HCT116 (cell line): ENCODE data around the gene FNDC3B. TPM values are rescaled to one million over a fixed set of nuclear protein-coding genes. Genes with fewer than 3 reads are reported as not detected.

Source experiments
- ATAC-seq: fragments of 200-7000 bp; cut with Tn5 transposase; 2 replicates; pipeline ENCODE4 v1.9.1; 2020; ENCODE audit warnings: mild to moderate bottlenecking, moderate library complexity
- BruUV-seq: library from RNA; stranded (reverse); fragments of 400-500 nt; replicated peaks from 2 replicates; lab custom pipeline; 2021; lab: Mats Ljungman, UMichigan
- CTCF ChIA-PET: fragments of 300-600 bp; sonication (Branson Sonifier 250); formaldehyde crosslinking; loops from one replicate; lab custom pipeline; 2021; ENCODE audit warnings: antibody characterized with exemption; lab: Charles Lee
- POLR2A ChIA-PET: fragments of 300-600, 350-600 bp; sonication (Branson Sonifier 250); formaldehyde crosslinking; loops from one replicate; lab custom pipeline; 2021; ENCODE audit warnings: antibody characterized with exemption; lab: Charles Lee
- RAD21 ChIA-PET, 2 experiments: fragments of 300-600 bp; sonication (Branson Sonifier 250); formaldehyde crosslinking; loops; one replicate each; lab custom pipeline; 2023; ENCODE audit warnings: low total read pairs in 2 of 2; ENCODE audit not compliant: uncharacterized antibody in 2 of 2, unreplicated experiment in 2 of 2, low non-redundant PET in 1 of 2; lab: Charles Lee
- DNase-seq: peaks from one replicate; pipeline ENCODE4 v3.0.0-alpha.2; 2010; ENCODE audit warnings: low read depth, low spot score
- H2AFZ ChIP-seq: fragments of 200-600 bp; shearing (Covaris generic), sonication (generic); 2 replicates; pipeline ENCODE4 v1.6.1; 2017; ENCODE audit warnings: low read depth, mixed run types, mixed read lengths, antibody characterized with exemption, low read length; ENCODE audit not compliant: poor library complexity, severe bottlenecking
- H3K27ac ChIP-seq: 2 replicates; pipeline ENCODE4 v1.5.1; 2012; ENCODE audit warnings: low read depth, low read length
- H3K27me3 ChIP-seq: fragments of 200-600 bp; sonication (generic); 2 replicates; pipeline ENCODE4 v1.6.1; 2016; ENCODE audit warnings: mixed run types, low read length, mixed read lengths; ENCODE audit not compliant: insufficient read depth
- H3K36me3 ChIP-seq, 2 experiments: fragments of 200-500 bp in 1 of 2; fragments of 200-600 bp in 1 of 2; sonication (Bioruptor generic) in 1 of 2; sonication (generic) in 1 of 2; 2 replicates each; pipeline versions ENCODE4 v1.5.1 to v1.6.1; 2014 to 2016; ENCODE audit warnings: low read length in 2 of 2, inconsistent platforms in 1 of 2, mixed read lengths in 1 of 2, mixed run types in 1 of 2; ENCODE audit not compliant: insufficient read depth in 2 of 2, control insufficient read depth in 1 of 2
- H3K4me1 ChIP-seq, 2 experiments: fragments of 200-600 bp in 1 of 2; sonication (generic) in 1 of 2; 2 replicates each; pipeline versions ENCODE4 v1.5.1 to v1.6.1; 2012 to 2017; ENCODE audit warnings: low read length in 2 of 2, inconsistent platforms in 1 of 2, mild to moderate bottlenecking in 1 of 2, mixed read lengths in 1 of 2, mixed run types in 1 of 2, moderate library complexity in 1 of 2; ENCODE audit not compliant: insufficient read depth in 2 of 2, control insufficient read depth in 1 of 2
- H3K4me2 ChIP-seq: fragments of 200-600 bp; sonication (generic); 2 replicates; pipeline ENCODE4 v1.6.1; 2017; ENCODE audit warnings: mixed run types, low read length, mixed read lengths
- H3K4me3 ChIP-seq, 2 experiments: fragments of 200-600 bp in 1 of 2; sonication (generic) in 1 of 2; replicated peaks in 1 of 2; 2 replicates each; pipeline ENCODE4 v1.5.1; 2011 to 2016; ENCODE audit warnings: low read length in 2 of 2, control low read depth in 1 of 2, low read depth in 1 of 2, mild to moderate bottlenecking in 1 of 2, mixed read lengths in 1 of 2, mixed run types in 1 of 2
- H3K79me2 ChIP-seq: fragments of 200-600 bp; sonication (generic); 2 replicates; pipeline ENCODE4 v1.6.1; 2017; ENCODE audit warnings: mild to moderate bottlenecking, mixed run types, low read length, moderate library complexity, mixed read lengths; ENCODE audit not compliant: insufficient read depth
- H3K9ac ChIP-seq: fragments of 200-600 bp; sonication (generic); 2 replicates; pipeline ENCODE4 v1.6.1; 2016; ENCODE audit warnings: low read length, mixed read lengths
- H3K9me2 ChIP-seq: fragments of 200-600 bp; sonication (generic), shearing (Covaris generic); 2 replicates; pipeline ENCODE4 v1.6.1; 2017; ENCODE audit warnings: mixed run types, mild to moderate bottlenecking, moderate library complexity; ENCODE audit not compliant: insufficient read depth
- H3K9me3 ChIP-seq, 2 experiments: fragments of 200-500 bp in 1 of 2; fragments of 200-600 bp in 1 of 2; sonication (Bioruptor generic) in 1 of 2; sonication (generic) in 1 of 2; 2 replicates each; pipeline ENCODE4 v1.6.1; 2014 to 2017; ENCODE audit warnings: low read length in 2 of 2, mixed read lengths in 2 of 2, inconsistent platforms in 1 of 2, low read depth in 1 of 2, mild to moderate bottlenecking in 1 of 2, mixed run types in 1 of 2, moderate library complexity in 1 of 2; ENCODE audit not compliant: control insufficient read depth in 1 of 2, insufficient read depth in 1 of 2
- H4K20me1 ChIP-seq: fragments of 200-600 bp; sonication (generic), shearing (Covaris generic); 2 replicates; pipeline ENCODE4 v1.6.1; 2017; ENCODE audit warnings: mixed run types, mild to moderate bottlenecking, moderate library complexity; ENCODE audit not compliant: insufficient read depth
- ATF3 ChIP-seq: IDR thresholded peaks from 2 replicates; pipeline ENCODE4 v1.6.1; 2012
- CBX3 ChIP-seq: IDR thresholded peaks from 2 replicates; pipeline ENCODE4 v1.6.1; 2012; ENCODE audit warnings: low read depth
- CEBPB ChIP-seq: IDR thresholded peaks from 2 replicates; pipeline ENCODE4 v1.6.1; 2012; ENCODE audit warnings: low read depth
- ELF1 ChIP-seq: IDR thresholded peaks from 2 replicates; pipeline ENCODE4 v1.6.1; 2012; ENCODE audit warnings: low read depth, borderline replicate concordance
- EZH2 ChIP-seq: fragments of 200-600 bp; sonication (generic); IDR thresholded peaks from 2 replicates; pipeline ENCODE4 v1.6.1; 2017; ENCODE audit warnings: antibody characterized with exemption, mixed run types
- JUND ChIP-seq: IDR thresholded peaks from 2 replicates; pipeline ENCODE4 v1.6.1; 2012
- MAX ChIP-seq: IDR thresholded peaks from 2 replicates; pipeline ENCODE4 v1.6.1; 2012
- POLR2A ChIP-seq: IDR thresholded peaks from 2 replicates; pipeline ENCODE4 v1.7.0; 2011; ENCODE audit warnings: borderline replicate concordance; ENCODE audit not compliant: insufficient read depth, insufficient read length; ENCODE audit errors: extremely low read depth
- REST ChIP-seq: IDR thresholded peaks from 2 replicates; pipeline ENCODE4 v1.6.1; 2012; ENCODE audit warnings: low read depth
- YY1 ChIP-seq: IDR thresholded peaks from 2 replicates; pipeline ENCODE4 v1.6.1; 2011; ENCODE audit warnings: low read length, low read depth, moderate library complexity, mild to moderate bottlenecking; ENCODE audit not compliant: insufficient replicate concordance; ENCODE audit errors: extremely low read depth
- ZBTB33 ChIP-seq: IDR thresholded peaks from 2 replicates; pipeline ENCODE4 v1.6.1; 2011; ENCODE audit warnings: mild to moderate bottlenecking, low read length, moderate library complexity; ENCODE audit not compliant: insufficient replicate concordance; ENCODE audit errors: extremely low read depth
- intact Hi-C: fragments of 100-400 bp; cut with micrococcal nuclease; formaldehyde crosslinking; loops from 2 replicates; pipeline ENCODE4 v1.10.0; 2022
- total RNA-seq: library from RNA; stranded (reverse); gene quantifications from one replicate; pipeline ENCODE4 v1.2.1, GENCODE V29; 2021; ENCODE audit not compliant: unreplicated experiment

FNDC3B gene
- total RNA-seq, 1 experiment from 2014 or later: 45.7 TPM

GRCh38 chr3:172441581-172441980 is 402.2 kb downstream of the FNDC3B start:
- no peak overlapping the region for H2AFZ ChIP-seq
- RAD21 ChIA-PET: no interaction called here
- H3K36me3 ChIP-seq: no peaks in the 10 kb centered on the region
- H3K4me2 ChIP-seq: no peak overlapping the region
- DNase-seq: no peak
- intact Hi-C loops: no loop called here
- no peak overlapping the region for H3K9ac ChIP-seq
- H3K27me3 ChIP-seq: no peaks in the 10 kb centered on the region
- POLR2A ChIA-PET: no interaction called here
- CTCF ChIA-PET: no interaction called here
- no peak for ATAC-seq
- H4K20me1 ChIP-seq: no peaks in the 10 kb centered on the region
- no TSS peak for BruUV-seq
- H3K4me1 ChIP-seq: no peaks in the 10 kb centered on the region
- H3K27ac ChIP-seq: no peak overlapping the region
- no peaks in the 10 kb centered on the region for H3K9me3 ChIP-seq
- H3K4me3 ChIP-seq: no peak overlapping the region
- H3K9me2 ChIP-seq: no peaks in the 10 kb centered on the region
- TF ChIP-seq REST (no peak), CEBPB (no peak), ZBTB33 (no peak), YY1 (no peak), POLR2A (no peak), MAX (no peak), CBX3 (no peak), ELF1 (no peak), ATF3 (no peak), JUND (no peak), EZH2 (no peak)
- TF ChIP-seq, all 23 proteins: peak for 0
- H3K79me2 ChIP-seq: no peaks in the 10 kb centered on the region
